ENCODE results near the gene DERL3.

GRCh38 chr22:23840026-23840425 is 1.2 kb upstream of the DERL3 start:
- TF ChIP-seq SUZ12 (IDR thresholded peaks at IDR 0.05; ENCODE audit: extremely low read depth, insufficient read depth, insufficient read length) (no peak), ZNF274 (IDR thresholded peaks at IDR 0.05; ENCODE audit: low read depth, low read length) (no peak), YY1 (IDR thresholded peaks at IDR 0.05; ENCODE audit: insufficient read depth, insufficient read length) (no peak)
